Measurements from ENCODE around the gene FARSB.
"Not testable (repeated sequence)": the region's sequence is repeated elsewhere in the genome, so short reads cannot be mapped to it uniquely, and the experiment has no call there.

The FARSB gene

DNA sequence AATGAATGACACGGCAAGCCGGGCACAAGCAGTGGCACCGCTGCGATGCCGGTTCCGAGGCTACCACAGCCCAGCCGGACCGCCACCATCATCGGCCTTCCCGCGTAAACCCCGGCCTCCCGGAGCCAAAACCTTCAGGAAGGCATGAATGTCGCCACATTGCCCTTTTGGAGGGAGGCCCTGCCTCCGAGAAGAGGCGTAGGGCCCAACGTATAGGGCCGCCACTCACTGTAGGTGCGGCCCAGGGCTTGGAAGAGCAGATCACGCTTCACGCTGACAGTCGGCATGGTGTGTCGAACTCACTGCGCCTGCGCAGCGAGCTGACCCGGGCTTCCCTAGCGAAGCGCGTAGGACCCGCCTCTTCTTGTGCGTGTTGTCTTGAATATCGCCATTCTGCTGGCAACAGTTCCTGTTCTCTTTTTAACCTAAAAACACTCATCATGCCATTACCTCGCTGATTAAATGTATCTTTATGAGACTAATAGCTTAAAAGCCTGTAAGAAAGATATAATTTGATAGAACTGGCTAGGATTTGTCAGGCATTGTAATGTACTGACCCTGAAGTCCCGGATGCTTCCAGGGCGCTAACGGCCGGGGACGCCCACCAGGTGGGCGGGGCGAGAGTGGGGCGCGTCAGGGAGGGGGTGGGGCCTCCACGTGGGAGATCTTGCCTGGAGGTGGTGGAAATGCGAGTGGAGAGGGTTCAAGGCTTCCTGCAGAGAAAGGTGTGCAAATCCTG is at the start of gene FARSB:
Gene FARSB (minus strand): TSS at position 306 of the 739 bp plus-strand sequence. CDS start 19 bp downstream, at position 287.
- DNase-seq = peak; percentile 96

DNA sequence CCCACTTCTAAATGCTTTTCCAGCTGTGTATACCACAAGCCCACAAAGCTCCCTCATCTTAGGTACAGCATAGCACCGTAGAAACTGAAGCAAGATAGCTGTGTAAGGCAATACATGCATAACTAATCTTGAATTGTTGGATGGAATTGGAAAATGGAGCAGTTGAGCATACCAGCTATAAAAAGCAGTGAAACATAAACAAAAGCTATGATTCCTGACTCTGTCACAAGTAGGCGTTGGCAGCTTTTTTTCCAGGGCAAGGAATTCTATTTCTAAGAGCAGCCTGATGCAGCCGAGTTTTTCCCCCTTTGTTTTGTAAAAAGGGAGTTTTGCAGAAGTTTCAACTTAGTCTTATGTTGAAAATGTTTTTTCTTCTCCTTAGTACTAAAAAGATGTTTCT is 48.0 kb upstream of the FARSB start:
- DNase-seq = no peak

DNA sequence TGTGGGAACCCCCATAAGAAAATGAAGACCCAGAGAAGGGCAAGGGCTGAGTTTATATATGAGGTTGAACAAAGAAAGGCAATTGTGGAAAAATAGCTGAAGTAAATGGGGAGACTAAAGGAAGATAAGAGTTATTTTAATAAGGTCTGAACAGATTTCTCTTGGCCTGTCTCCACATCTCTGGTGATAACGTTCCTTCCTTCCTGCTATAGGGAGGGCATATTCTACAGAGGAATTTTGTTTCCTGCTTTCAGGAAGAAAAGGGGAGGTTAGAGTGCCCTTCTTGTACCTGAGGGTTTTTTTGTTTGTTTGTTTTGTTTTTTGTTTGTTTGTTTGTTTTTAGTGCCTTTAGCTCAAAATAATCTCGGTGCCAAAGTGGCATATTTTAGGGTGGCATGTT is 47.2 kb upstream of the FARSB start:
- no peak for DNase-seq

DNA sequence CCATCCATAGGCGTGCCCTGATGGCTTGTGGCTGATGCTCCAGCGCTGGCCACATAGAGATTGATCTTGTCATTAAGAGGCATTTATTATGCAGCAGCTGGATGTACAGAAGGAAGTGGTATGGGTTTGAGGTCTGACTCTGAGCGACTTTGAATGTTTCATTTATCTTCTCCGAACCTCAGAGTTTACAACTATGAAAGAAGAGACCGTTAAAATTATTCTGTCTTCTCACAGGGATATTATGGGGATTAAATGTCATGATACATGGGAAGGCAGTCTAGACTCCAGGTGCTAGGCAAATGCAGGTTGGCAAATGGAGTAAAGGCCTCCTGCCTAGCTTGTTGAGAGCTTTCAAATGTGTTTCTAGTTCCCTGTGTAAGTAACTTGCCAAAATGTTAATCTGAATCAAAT is 45.8 kb upstream of the FARSB start:
- DNase-seq = peak; percentile 81

DNA sequence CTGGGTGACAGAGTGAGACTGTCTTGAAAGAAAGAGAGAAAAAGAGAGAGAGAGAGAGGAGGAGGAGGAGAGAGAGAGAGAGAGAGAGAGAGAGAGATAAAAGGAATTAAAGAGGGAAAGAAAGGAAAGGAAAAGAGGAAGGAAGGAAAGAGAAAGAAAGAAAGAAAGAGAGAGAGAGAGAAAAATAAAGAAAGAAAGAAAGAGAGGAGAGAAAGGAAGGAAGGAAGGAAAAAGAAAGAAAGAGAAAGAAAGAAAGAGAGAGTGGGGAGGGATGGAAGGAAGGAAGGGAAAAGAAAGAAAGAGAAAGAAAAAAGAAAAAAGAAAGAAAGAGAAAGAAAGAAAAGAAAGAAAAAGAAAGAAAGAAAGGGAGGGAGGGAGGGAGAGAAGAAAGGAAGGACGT is 45.3 kb upstream of the FARSB start:
- DNase-seq = no peak

DNA sequence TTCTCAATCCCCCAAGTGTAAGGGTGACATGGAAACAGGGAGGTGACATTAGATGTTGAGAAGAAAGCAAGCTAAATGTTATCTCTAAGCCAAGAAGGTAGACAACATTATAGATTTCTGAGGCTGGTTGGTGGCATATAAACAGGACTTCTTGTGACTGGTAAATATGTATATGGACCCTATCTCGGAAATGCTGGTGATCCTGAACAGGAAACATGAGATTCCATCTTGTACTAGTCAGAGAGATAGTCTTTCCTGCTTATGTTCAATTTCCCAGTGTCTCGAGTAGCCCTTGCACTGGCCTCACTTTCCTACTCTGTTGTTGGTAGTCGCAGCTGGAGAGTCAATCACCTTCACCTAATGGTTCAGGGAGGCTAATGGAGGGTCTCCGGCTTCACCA is 42.4 kb upstream of the FARSB start:
- no peak for DNase-seq

DNA sequence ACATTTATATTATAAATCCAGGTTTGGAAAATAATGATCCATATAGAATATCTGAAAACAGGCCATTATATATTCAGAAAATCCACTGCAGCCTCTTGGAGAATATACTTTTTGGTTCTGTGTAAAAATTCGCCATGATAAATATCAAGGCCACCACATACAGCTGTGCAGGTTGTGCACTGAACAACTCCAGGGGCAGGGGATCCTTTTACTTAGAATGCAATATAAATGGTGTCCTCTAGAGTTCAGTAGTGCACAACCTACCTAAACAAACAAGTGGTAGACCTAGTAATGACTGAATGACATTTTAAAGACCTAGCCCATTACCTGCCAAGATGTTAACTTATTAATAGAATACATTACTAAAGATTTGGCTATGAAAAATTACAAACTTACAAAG is 37.9 kb upstream of the FARSB start:
- DNase-seq = peak; percentile 22

DNA sequence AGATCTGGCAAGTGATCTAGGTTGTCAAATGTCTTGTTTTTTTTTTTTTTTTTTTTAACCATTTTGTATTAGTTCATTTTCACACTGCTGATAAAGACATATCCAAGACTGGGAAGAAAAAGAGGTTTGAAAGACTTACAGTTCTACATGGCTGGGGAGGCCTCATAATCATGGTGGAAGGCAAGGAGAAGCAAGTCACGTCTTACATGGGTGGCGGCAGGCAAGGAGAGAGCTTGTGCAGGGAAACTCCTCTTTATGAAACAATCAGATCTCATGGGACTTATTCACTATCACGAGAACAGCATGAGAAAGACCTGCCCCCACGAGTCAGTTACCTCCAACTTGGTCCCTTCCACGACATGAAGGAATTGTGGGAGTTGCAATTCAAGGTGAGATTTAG is 37.5 kb upstream of the FARSB start:
- DNase-seq = not testable (repeated sequence)

DNA sequence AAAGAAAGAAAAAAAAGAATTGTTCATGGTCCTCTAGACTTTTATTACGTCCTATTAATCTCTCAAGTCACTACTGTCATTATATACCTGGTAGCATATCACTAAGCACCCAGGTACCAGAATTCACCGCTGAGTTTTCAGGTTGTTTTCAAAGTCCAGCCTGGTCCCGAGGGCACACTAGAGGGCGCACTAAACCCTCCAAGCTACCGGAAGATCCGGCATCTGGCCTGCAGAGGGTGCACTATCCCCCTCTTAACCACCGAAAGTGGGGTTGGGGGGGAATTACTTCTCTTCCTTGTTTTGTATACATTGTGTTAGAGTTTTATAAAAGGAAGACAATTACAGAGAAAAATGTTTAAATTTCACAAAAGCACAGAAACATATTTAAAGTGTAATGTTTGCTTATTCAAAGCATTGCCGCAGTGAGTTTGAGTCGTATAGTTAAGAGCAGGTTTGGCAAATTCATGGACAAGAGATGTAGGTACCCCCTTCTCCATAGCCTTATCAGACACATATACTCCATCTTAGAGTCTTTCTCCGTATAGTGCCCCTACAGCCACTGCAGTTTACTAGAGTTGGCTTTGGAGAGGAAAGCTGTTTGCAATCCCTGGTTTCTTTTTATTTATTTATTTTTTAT is 34.8 kb upstream of the FARSB start:
- peak; percentile 51 for DNase-seq

DNA sequence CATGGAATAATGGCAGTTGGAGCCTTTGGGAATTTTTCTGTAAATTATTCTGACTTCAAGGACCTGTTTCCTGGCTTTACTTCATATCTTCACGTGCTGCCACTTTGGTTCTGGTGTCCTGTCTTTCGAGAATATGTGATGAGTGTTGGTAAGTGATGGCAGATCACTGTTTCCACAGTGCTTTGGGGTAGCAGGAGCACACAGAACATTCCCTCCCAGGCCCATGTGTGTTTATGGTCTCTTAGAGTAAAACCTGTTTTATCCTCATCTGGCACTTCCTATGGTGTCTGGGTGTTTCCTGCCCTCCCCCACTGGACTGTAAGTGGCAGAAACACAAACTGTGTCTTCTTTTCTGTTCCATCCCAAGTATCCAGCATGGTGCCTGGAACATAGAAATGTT is 33.4 kb upstream of the FARSB start:
- DNase-seq = no peak

DNA sequence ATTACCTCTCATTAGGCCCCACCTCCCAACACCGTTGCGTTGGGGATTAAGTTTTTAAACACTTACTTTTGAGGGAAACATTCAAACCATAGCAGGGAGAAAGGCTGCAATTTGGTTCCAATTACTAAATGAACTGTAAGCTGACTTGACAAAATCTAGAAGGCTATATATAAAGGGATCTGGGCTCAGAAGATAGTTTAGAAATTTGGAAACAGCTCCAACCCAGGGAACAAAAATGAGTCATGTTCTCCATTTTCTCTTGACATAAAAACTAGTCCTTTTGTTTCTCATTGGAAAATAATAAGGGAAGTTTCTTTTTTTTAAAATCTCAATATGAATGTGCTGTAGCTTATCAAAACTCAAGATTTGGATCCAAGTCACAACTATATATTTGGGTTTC is 33.0 kb upstream of the FARSB start:
- no peak for DNase-seq

DNA sequence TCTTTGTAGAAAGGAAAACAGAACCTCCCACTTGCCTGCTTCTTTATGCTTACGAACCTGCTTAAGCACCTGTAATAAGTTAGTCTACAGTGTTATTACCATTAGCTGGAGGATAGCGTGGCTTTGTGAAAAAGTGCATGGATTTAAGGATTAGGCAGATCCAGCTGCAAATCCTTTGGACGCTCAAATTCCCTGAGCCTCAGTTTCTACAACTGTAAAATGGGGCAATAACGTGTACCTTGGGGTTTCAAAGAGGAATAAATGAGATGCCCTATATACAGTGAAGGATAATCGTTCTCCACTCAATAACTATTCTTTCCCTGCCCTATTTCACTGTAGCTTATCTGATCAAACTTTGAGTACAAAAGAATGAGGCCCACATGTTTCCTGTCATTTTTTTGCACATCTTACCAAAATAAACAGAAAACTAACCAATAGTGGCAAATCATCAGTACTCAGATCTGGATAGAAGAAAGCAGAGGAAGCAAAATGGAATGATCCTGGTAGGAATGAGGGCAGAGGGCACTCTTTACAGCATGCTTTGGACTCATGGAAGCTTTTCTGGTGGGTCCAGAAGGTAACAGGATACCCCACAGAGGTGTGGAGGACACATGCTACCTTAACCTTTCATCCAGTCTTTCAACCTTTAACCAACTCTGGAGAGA is 30.3 kb upstream of the FARSB start:
- DNase-seq = no peak

DNA sequence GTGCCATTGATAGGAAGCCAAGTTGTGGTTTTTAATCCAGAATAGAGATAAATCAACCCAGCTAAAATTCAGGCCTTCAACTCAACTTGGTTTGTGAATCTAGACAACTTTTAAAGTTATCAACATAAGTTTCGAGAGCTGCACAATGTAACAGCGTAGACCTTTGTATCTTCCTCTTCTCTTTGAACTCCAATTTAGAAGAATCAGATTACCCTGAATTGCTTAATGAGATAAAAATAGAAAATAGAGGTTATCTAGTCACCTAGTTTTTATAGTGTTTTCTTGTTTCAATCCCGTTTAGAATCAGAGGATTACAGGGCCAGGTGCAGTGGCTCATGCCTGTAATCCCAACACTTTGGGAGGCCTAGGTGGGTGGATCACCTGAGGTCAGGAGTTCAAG is 27.9 kb upstream of the FARSB start:
- DNase-seq = no peak

DNA sequence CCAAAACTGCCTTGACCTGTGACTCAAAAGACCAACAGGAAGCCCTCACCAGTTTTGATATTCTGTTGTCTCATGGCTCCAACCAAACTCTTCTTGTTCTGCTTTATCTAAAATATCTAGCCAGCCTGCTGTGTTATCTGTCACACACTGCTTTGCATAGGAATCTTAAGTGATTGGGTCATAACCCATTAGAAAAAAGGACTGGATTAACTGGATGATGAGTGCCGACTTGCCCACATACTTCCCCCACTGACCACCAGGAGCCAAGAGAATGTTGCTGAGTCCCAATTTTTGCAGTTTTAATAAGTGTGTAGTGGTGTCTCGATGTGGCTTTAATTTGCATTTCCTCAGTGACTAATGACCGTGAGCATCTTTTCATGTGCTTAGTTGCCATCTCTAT is 22.1 kb upstream of the FARSB start:
- peak; percentile 18 for DNase-seq

DNA sequence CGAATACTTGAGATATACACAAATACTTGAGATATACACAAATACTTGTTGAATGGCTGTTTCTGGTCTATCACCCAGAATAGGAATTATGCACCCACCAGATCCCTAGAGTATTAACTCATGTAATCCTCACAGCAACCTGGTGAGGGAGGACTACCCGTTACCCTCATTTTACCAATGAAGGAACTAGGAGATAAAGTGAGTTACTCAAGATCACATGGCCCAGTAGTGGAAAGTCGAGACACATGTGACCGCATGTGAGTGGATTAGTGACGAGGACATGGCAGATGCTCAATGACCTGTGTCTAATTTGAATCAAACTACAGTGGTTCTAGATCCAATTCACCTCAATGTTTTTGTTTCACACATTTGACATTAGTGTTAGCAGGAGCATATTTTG is 18.0 kb upstream of the FARSB start:
- DNase-seq = no peak

DNA sequence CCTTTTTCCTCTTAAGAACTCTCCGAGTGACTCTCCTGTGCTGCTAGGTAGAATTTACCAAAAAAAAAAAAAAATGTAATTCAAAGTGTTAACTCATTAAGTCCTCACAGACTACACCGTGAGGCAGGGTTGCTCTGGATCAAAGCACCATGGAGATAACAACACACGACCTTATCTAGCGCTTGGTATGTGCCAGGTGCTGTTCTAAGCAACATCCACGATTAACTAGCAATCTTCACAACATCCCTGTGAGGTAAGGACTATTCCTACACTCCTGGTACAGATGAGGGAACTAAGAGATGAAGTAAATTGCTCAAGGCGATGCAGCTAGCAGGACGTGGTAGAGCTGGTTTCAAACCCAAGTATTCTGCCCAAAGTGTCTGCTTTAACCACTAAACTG is 17.4 kb upstream of the FARSB start:
- DNase-seq = no peak

DNA sequence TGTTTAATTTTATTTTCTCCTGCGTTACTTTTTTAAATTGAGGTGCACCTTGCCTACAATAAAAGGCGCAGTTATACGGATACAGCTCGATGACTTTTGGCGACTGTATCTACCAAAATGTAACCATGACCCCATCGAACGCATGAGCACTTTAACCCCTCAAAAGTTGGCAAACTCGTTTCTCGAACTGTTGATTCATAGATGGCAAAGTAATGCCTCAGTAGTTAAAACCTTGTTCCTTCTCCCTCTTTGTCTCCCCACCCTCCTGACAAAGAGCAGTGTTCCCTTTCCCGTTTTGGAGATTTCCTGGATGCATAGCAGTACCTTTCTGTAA is 16.1 kb upstream of the FARSB start:
- DNase-seq = no peak

DNA sequence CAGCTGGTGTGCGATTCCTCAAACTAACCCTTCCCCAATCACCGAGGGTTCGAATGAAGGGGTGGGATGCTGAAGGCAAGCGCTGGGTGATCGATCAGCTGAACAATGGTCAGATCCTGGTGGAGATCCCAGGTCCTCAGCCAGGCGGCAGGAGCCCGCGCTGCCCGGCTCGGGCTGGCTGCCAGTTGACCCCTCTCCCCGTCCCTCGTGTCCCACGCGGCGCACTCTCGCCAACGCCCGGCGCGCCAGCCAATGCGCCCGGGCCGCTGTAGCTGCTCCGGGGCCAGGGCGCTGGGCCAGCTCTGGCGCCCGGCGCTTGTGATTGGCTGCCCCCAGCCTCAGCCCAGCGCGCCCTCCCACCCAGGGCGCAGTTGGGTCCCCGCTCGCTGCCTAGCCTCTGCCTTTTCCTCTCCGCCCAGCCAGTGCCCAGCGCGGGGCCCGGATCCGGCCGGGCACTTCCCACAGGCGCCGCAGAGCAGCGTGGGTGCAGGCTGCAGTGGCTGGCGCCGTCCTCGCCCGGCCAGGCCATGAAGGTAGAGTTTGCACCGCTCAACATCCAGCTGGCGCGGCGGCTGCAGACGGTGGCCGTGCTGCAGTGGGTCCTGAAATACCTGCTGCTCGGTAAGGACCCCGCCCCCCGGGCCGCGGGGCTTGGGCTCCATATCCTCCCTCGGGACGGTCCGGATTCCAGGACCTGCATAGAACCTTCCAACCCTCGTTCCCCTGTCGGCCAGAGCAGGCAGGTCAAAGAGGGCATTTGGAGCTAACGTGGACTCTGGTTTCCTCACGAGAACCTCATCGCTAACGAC is 15.6 kb upstream of the FARSB start, which contains the start of gene MOGAT1:
Gene MOGAT1 (plus strand): TSS at position 400 of the 809 bp plus-strand sequence. CDS start 128 bp downstream, at position 528.
- DNase-seq = peak; percentile 18

DNA sequence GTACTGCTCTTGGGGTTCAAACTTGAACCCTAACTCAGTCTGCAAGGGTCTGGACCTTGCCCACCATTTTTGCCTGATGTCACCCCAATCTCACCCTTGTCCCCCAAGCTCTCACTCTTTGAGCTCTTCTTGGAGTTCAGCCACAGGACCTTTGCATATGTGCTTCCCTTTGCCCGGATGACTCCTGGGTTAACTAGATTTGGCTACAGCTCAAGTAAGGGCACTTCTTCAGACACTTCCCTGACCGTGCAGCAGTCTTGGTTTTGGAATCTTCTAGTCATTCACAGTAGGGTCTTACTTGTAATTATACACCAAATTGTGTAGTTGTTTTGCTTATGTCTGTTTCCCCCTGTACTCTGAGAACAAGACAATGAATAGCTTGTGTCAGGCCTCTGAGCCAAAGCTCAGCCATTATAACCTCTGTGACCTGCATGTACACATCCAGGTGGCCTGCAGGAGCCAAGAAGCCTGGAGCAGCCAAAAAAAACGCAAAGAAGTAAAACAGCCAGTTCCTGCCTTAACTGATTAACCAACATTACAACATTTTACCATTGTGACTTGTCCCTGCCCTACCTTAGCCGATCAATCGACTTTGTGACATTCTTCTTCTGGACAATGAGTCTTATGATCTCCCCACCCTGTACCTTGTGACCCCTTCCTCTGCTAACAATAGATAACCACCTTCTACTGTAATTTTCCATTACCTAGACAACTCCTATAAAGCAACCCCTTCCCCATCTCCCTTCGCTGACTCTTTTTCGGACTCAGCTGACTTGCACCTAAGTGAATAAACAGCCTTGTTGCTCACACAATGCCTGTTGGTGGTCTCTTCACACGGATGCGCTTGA is 14.5 kb upstream of the FARSB start:
- no peak for DNase-seq

DNA sequence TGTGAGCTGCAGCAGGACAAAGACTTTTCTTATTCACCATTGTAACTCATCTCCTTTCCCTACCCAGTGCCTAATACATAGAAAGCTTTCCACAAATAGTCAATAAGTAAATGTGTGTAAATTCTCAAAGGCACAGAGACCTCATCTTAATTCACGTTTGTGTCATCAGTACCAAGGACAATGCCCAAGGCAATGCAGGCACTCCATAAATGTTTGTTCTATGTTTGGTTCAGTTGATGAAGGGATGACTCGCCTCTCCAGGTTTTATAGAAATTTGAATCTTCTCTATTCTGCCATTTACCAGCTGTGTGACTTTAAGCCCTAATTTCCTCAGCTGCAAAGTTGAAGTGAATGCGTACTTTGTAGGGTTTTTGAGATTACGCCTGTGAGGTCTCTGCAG is 13.5 kb upstream of the FARSB start:
- no peak for DNase-seq

DNA sequence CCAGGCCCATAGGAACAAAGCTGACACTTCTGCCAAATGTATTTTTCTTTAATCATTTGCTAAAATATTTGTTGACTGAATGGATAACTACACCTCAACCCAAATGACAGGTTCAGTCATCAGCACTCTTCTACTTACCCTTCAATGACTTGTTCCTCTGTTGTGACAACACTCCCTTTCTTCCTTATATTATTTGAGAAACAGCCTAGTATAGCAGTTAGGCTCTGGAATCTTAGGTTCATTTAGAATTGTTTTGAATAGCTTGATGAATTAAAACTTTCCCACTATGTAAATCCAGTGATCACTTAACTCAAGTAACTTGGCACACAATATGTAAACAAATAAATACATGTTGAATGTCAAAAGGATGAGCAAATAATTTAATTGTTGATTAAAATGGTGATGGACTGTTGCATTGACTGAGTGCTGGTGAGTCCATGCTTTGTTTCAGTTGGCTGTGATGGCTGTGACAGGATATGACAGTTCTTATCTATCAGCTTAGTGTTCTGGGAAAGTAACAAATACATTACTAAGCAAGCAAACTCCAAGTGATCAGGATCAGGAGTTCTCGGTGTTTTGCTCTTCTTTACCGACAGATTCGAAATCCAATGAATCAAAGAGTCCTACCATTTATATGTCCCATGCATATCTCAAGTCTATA is 12.7 kb upstream of the FARSB start:
- DNase-seq = no peak

DNA sequence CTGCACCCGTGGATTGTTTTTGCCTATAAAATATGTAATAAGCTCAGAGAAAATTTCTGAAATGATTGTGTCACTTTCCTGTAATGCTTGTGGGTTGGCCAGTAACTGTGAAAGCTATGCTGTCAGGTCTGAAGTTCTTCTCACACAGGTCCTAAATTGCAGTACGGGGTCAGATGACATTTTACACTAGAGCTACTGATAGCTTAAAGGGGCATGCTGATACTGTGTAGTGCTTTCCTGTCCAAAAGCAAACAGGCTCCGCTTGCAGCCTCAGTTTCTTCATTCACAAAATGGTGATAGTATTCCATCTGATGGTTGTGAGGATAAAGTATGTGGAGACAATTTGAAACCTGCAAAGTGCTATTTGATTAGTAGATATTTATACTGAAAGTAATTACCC is 7.6 kb upstream of the FARSB start:
- DNase-seq = no peak

Measured in NCI-H526 treated with DMSO at 0.1 percent for 48 hours (cell line).